Measurements from ENCODE around the gene CYP4A22.
"Not testable (repeated sequence)": the region's sequence is repeated elsewhere in the genome, so short reads cannot be mapped to it uniquely, and the experiment has no call there.

Gene CYP4A22, protein sequence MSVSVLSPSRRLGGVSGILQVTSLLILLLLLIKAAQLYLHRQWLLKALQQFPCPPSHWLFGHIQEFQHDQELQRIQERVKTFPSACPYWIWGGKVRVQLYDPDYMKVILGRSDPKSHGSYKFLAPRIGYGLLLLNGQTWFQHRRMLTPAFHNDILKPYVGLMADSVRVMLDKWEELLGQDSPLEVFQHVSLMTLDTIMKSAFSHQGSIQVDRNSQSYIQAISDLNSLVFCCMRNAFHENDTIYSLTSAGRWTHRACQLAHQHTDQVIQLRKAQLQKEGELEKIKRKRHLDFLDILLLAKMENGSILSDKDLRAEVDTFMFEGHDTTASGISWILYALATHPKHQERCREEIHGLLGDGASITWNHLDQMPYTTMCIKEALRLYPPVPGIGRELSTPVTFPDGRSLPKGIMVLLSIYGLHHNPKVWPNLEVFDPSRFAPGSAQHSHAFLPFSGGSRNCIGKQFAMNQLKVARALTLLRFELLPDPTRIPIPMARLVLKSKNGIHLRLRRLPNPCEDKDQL

DNA sequence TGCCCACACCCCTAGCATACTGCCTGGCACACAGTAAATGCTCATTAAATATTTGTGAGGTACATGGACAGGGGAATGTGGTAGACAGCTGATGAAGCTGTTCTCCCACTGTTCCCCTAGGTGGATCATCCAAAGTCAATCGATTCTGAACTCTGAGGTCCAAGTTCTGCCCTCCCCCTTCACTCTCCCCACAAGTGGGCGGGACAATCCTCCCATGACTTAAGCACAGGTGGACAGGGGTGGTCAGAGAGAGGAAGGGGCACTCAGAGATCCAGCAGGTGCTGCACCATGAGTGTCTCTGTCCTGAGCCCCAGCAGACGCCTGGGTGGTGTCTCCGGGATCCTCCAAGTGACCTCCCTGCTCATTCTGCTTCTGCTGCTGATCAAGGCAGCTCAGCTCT is at the start of gene CYP4A22:
TSS of gene CYP4A22 (plus strand) at position 244 of the 400 bp plus-strand sequence. CDS start at position 289, 45 bp downstream.
- DNase-seq, result no peak

DNA sequence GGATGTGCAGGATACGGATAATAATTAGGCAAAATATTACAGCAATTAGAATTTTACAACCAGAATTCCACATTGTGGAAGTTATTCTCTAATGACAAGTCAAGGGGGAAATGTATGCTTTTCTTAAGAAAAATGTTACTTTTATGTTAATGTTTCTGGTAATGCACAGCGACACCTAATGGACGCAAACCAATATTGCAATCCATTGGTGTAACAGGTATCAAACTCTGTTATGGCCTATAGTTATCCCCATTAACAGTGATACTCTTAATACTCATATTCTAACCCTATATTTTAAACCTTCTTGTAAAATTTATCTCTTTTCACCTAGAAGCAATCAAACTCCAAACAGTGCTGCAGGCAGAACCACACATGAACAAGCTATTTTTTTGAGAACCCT is 47.9 kb upstream of the CYP4A22 start:
- DNase-seq, result not testable (repeated sequence)

DNA sequence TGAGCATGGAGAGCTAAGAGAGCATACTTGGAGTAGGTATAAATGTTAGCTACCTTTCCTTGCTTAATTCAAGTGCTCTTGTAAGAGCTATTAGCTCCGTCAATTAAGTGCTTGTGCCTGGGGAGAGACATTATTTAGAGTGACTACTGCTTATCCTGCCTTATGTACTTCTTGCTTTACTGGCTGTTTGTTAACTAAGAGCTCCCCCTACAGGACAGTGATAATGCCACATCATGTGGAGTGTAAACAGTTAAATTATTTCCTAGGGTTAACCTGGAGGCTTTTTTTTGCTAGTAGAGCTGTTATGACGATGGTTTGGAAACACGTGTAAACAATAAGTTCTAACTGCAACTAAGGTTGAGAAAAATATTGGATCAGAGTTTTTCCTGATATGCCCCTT is 45.8 kb upstream of the CYP4A22 start:
- not testable (repeated sequence) for DNase-seq

DNA sequence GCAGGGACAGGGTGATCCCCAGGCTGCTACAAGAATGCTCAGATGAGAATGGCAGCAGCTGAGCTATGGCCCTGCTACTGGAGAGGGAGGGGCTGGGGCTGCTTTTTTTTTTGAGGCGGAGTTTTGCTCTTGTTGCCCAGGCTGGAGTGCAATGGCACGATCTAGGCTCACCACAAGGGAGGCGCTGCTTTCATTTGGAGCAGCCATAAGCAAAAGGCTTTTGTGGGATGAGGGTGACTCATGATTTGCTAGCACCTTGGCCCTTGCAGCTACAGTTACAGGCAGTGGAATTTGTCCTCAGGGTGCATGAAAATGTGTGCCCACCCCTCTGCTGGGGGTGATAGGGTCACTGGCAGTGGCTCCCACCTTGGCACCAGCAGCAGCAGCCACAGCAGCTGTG is 32.4 kb upstream of the CYP4A22 start:
- DNase-seq, result no peak

DNA sequence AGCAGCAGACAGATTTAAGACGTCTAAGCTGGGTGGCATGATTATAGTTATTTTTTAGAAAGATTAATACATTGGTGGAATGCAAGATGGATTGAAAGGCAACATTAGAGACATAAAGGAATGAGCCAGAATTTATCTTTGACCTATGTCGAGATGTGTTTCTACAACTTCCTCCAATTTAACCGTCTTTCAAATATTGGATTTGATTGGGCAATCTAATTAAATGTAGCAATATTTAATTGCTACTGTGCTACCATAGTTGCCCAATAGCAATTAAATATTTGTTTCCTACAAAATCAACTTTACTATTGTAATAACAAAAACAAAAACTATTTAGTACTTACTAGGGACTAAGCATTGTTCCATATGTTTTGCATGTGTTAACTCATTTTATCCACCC is 30.4 kb upstream of the CYP4A22 start:
- DNase-seq, result no peak

DNA sequence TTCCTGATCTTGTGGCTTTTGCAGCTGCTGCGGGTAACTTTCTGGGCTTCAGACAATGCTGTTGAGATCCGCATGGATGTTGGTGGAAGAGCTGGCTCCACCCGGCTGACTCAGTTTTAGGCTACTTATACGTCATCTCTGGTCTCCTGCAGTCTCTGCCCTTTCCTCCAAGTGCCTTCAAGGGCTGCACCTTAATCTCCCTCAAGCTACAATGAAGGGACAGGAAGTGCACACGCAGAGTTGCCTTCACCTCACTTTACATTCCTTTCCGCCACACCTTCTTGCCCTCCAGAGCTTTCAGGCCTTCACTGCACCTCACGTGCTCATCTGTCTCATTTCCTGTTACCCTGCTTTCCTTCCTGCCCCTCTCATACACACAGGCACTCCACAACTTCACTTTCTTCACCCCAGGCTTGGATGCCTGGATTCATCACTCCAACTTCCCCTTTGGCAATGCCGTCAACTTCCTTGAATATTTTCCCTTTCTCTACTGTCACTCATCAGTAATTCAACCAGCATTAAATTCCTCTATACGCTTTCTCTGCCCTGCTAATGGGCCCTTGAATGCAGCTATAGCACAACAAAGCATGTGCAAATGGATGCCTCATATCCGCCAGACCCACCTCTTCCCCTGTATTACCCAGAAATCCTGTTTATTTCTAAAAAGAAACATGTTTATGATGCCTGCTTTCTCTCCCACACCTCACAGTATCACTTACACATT is 29.2 kb upstream of the CYP4A22 start:
- not testable (repeated sequence) for DNase-seq

DNA sequence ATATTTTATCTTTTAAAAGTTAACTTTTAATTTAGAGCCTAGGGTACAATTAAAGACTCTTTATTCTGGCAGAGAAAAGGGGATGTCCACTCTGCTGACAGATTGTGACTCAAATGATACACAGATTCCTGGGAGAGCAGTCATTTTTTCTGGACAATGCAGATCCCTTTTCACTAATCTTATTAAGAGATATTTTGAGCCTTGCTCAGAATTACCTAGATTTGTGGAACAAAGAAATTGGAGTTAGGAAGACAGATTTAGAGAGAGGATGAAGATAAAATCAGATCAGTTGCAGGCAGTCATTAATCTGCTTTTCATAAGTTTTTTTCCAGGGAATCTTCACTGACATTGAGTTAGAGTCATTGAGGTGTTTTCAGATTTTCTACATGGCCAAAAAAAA is 27.8 kb upstream of the CYP4A22 start:
- not testable (repeated sequence) for DNase-seq

DNA sequence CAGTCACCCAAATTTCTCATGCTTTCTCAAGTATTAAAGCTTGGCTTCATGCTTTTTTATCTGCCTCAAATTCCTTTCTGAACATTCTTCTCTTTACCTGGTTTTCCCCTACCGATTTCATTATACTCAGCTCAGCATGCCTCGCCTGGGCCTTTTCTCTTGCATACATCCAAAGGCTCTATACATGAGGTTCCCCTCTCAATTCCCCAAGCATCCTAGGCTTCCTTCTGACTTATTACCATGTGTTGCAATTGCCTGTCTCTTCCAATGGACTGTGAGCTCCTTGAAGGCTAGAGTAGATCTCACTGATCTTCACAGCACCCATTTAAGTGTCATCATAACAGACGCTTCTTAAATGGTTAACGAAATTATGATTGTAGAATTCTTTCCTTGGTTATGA is 24.1 kb upstream of the CYP4A22 start:
- no peak for DNase-seq

DNA sequence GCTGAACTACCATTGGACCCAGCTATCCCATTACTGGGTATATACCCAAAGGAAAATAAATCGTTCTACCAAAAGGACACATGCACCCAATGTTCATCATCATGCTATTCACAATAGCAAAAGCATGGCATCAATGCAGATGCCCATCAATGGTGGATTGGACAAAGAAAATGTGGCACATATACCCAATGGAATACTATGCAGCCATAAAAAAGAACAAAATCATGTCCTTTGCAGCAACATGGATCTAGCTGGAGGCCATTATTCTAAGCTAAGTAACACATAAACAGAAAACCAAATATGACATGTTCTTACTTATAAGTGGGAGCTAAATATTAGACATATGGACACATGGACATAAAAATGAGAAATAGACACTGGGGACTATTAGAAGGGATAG is 16.2 kb upstream of the CYP4A22 start:
- DNase-seq, result not testable (repeated sequence)

DNA sequence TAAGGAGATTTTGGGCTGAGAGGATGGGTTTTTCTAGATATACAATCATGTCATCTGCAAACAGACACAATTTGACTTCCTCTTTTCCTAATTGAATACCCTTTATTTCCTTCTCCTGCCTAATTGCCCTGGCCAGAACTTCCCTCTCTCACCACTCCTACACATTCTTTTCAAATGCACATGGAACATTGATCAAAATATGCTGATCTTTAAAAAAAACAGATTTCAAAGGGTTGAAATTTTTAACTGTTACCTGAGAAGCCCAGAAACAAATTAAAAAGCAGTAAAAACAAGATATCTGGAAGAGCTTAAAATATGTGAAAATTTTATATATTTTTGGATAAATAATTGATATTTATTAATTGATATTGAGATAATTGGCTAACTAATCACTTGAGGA is 12.4 kb upstream of the CYP4A22 start:
- DNase-seq, result not testable (repeated sequence)

DNA sequence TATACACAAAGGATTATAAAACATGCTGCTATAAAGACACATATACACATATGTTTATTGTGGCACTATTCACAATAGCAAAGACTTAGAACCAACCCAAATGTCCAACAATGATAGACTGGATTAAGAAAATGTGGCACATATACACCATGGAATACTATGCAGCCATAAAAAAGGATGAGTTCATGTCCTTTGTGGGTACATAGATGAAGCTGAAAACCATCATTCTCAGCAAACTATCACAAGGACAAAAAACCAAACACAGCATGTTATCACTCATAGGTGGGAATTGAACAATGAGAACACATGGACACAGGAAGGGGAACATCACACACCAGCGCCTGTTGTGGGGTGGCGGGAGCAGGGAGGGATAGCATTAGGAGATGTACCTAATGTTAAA is 10.2 kb upstream of the CYP4A22 start:
- DNase-seq, result not testable (repeated sequence)

DNA sequence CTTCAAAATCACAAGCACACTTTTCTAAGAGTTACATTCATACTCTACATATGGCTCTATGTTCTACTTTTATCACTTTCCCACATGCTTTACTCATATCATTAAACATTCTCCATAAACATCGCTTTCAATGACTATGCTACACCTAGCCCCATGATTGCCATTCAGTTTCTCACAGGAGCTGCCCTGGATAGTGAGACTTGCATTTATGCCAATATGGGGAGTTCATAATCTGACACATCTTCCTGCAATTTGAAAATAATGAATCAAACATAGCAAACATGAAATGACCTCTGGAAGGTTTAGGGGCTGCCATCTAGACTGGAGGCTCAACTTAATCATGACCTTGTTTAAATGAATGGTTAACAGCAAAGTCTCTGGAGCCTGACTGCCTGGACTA is 9.0 kb upstream of the CYP4A22 start:
- no peak for DNase-seq

DNA sequence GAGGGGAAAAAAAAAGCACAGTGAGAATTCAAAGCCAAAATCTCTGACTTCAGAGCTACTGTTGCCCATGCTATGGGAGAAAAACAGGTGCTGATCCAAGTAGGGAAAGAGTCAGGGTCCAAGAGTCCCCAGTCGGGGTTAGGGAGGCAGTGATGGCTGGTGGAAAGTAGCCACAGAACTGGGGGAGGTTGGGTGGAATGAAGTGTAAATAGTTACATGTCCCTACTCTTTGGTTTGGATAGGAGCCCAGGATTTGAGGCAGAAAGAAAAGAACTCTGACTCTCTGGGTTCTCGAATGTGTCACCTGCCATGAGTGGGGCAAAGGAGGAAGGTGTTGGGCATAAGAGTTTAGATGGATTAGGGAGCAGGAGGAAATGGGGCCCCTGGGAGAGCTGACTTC is 8.4 kb upstream of the CYP4A22 start:
- not testable (repeated sequence) for DNase-seq

DNA sequence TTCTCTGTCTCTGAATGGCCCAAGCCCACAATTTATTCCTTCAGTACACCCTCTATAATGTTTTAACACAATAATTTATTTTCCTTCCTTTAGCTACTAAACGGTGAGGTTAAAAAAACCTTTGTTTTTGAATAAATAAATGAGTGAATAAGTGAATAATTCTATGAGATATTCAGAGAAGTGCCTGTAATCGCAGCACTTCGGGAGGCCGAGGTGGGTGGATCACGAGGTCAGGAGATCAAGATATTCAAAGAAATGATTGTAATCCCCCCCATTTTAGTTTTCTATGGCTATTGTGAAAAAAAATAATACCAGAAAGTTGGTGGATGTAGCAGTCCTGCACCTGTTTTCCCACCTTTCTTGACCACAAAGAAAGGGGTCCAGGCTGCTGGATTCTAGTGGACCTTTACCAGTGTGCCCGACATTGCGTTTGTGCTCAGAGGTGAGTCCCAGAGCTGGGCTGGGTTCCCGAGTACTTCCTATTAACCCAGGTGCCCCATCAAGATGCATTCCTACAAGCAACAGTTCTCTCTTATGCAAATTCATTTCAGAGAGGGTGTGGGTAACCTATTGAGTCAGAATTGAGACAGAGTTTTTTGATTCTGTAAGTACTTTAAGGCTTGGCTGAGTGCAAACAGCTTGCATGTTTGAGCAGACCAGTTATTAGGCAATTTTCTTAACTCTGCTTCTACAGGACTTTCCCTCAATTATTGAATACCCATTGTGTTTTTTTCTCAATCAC is 7.6 kb upstream of the CYP4A22 start:
- not testable (repeated sequence) for DNase-seq

DNA sequence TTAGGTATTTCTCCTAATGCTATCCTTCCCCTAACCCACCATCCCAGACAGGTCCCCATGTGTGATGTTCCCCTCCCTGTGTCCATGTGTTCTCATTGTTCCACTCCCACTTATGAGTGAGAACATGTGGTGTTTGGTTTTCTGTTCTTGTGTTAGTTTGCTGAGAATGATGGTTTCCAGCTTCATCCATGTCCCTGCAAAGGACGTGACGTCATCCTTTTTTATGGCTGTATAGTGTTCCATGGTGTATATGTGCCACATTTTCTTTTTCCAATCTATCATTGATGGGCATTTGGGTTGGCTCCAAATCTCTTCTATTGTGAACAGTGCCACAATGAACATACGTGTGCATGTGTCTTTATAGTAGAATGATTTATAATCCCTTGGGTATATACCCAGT is 4.6 kb upstream of the CYP4A22 start:
- DNase-seq, result not testable (repeated sequence)

DNA sequence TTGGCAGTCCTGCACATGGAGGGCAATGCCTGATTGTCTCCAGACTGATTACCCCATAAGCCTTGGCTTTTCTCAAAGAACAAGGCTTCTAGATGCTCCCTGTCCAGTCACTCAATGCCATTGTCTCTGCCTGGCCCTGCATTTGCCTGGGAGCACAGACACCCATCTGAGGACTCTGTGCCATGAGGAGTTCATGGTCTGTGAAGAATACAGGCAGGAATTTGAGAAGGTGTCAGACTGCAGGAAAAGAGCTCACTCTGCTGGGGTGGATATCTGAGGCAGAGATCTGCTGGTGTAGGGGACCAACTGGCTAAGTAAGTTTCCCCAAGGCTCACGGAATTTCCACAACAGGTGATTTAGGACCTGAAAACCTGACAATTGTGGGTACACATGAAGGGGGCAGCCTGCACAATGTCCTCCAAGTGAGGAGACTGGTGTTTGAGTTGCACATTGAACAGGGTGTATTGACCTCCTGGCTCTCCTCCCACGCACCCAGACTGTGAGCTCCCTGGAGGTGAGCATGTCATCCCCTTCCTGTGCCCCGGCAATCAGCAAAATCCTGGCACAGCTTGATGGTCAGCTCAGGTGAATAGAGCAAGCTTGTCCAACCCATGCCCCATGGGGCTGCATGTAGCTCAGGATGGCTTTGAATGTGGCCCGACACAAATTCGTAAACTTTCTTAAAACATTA is 829 bp downstream of the CYP4A22 start:
- DNase-seq, result no peak

DNA sequence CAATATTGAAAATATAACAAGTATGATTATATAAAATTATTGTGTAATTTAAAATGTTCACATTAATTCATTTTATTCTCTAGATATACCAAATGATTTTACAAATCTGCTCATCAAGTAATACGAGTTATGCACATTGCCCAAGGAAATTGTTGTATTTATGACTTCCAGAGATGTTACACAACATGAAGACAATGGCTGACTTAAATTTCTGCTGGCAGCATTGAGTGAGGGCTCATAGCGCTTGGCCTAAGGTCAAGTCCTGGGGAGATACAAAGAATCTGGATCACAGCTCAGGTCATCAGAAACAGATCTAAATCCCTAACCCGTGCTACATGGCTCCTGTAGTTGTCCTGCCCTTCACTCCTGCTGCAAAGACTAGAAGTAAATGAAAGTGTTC is 3.1 kb downstream of the CYP4A22 start:
- not testable (repeated sequence) for DNase-seq

DNA sequence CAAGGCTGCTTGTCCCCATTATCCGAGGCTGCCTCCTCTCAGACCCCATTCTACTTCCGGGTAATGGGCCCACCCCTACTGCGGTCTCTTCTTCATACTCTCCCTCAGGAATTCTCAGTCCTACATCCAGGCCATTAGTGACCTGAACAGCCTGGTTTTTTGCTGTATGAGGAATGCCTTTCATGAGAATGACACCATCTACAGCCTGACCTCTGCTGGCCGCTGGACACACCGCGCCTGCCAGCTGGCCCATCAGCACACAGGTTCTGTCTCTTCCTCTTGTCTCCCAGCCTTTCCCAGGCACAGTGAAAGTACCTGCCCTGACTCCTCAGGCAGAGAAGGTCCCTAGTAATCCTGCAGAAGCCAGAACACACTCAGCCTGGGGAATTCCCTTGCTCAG is 6.4 kb downstream of the CYP4A22 start:
- DNase-seq, result not testable (repeated sequence)

DNA sequence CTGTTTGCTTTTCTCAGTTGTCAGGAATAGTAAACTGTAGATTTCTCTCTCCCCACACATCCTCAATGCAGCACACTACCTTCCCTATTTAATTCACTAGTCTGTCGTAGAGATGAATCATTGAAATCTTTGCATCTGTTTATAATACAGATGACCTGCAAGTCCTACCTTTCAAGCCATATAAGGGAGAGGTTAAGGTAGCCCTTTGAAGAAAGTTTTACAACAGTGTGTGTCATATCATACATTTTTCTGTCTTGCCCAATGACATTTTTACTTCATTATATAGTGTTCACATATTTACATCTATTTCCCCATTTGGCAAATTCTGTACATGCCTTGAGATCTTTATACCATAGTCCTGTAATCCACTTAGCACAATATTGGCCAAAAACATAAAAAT is 9.3 kb downstream of the CYP4A22 start:
- not testable (repeated sequence) for DNase-seq

DNA sequence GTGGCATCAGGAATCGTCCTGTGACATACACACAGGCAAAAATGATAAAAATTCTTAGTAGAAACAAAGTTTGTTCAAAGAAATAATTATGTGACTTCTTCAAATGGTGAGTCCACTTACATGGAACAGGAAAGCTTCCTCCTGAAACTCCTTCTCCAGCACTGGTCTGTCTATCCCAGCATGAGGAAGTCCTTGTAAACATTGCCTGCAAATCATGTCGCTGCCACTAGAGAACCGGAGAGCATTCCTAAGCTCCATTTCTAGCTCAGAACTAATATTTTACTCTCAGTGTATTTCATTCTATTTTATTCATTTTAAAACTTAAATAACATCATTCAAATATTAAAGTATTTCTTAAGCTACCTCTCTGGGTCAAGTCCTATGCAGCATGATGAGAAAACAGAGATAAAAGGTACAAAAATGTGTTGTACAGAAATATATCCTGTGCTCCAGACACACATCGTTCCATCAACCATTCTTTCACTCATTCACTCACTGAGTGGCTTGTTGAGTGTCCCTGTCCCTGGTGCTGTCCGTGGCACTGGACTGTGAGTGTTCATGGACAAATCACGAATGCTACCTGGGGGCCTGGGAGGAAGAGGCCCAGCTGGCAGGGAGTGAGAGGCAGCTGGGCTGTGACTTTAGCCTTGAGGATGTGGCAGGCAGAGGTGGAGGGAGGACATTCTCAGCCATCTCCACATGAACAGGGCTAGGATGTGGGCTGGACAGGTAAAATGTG is 10.0 kb downstream of the CYP4A22 start:
- no peak for DNase-seq

DNA sequence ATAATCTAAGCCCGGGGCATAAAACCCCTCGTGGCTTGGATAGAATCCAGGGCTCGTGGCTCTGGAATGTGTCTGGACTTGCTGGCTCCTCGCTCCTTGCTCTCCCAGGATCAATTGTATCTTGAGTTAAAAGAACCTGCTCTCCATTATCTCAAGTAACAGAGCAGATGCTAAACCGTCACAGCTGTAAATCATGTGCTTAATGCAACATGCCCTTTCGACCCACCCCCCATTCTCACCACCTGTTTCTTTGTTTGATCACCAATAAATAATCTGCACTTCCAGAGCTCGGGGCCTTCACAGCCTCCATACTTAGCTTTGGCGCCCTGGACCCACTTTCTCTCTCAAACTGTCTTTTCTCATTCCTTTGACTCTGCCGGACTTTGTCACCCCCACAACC is 11.9 kb downstream of the CYP4A22 start:
- not testable (repeated sequence) for DNase-seq

DNA sequence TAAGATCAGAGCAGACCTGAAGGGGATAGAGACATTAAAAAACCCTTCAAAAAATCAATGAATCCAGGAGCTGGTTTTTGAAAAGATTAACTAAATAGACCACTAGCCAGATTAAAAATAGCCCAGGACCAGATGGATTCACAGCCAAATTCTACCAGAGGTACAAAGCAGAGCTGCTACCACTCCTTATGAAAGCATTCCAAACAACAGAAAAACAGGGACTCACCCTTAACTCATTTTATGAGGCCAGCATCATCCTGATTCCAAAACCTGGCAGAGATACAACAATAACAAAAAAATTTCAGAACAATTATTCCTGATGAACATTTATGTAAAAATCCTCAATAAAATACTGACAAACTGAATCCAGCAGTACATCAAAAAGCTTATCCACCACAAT is 19.2 kb downstream of the CYP4A22 start:
- DNase-seq, result not testable (repeated sequence)

Measured in NCI-H446 treated with DMSO at 0.1 percent for 48 hours (cell line).